ENCODE measurements around the gene TTLL3.
"Not testable (repeated sequence)": the region's sequence is repeated elsewhere in the genome, so short reads cannot be mapped to it uniquely, and the experiment has no call there.

TTLL3 gene

DNA sequence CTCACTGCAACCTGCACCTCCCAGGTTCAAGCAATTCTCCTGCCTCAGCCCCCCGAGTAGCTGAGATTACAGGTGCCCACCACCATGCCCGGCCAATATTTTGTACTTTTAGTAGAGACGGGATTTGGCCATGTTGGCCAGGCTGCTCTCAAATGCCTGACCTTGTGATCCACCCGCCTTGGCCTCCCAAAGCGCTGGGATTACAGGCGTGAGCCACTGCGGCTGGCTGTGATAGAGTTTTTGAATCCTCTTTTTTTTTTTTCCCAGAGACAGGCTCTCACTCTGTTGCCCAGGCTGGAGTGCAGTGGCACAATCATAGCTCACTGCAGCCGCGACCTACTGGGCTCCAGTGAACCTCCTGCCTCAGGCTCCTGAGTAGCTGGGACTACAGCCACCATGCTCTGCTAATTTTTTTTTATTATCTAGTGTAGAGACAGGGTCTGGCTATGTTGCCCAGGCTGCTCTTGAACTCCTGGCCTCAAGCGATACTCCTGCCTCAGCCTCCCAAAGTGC lies 55.1 kb downstream of the TTLL3 start:
- in situ Hi-C loops (cut with MboI; ENCODE audit: low sequenced_read_pairs), result not testable (repeated sequence)

DNA sequence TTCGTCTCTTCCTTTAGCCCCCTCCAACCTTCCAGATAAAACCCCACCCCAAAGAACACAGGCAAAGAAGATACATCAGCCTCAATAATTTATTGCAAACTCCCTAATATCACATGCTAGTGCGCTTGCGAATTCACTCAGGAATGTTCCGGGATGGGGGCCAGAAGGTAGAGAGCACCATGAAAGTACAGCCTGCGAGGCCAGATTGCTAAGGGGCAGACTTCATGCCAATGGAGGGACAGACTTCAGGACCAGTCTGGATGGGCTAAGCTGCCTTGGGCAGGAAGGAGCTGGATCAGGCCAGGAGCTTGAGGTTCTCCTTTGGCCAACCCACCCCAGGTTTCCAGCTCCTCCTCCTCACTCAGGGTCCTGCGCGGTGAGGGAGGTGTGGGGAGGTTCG lies 56.6 kb downstream of the TTLL3 start:
- in situ Hi-C loops (cut with MboI; ENCODE audit: low sequenced_read_pairs), result no loop called here

DNA sequence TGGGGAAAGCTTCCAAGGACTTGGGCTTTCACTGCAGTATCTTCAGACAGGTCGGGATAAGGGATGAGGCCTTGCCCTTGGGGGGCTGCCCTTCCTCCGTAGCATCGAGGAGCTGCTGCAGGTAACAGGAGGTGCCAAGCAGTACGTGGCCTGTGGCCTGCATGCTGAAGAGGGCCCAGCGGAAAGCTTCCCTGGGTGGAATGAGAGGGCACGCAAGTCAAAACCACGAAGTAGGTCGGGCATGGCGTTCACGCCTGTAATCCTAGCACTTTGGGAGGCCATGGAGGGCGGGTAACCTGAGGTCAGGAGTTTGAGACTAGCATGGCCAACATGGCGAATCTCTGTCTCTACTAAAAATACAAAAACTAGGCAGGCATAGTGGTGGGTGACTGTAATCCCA lies 57.0 kb downstream of the TTLL3 start:
- in situ Hi-C loops (cut with MboI; ENCODE audit: low sequenced_read_pairs), result no loop called here

DNA sequence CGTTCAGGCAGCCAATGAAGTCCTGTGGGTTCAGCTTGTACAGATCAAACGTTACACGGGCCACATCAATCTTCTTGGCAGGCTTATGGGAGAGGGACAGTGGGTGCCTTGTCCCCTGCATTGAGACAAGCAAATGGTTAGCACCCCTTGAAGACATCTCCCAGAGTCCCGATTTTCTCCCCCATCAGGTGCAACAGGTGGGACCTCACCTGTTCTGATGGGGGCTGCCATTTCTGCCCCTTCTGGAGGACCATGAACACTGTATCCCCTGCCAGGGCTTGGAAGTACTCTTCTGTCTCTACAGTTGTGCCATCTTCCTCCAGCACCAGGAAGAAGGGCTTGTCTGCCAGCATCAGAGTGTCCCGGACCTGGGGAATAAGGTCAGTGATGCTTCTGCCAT lies 59.9 kb downstream of the TTLL3 start:
- in situ Hi-C loops (cut with MboI; ENCODE audit: low sequenced_read_pairs), result no loop called here

DNA sequence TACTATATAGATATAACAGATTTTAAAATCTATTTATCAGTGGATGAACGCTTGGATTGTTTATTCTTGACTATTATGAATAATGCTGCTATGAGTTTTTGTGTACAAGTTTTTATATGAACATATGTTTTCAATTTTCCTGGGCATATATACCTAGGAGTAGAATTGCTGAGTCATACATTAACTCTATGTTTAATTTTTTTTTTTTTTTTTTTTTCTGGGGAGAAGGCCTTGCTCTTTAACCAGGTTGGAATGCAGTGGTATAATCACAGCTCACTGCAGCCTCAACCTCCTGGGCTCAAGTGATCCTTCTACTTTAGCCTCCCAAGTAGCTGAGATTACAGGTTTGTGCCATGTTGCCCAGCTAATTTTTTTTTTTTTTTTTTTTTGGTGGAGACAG lies 60.9 kb downstream of the TTLL3 start:
- in situ Hi-C loops (cut with MboI; ENCODE audit: low sequenced_read_pairs), result no loop called here

DNA sequence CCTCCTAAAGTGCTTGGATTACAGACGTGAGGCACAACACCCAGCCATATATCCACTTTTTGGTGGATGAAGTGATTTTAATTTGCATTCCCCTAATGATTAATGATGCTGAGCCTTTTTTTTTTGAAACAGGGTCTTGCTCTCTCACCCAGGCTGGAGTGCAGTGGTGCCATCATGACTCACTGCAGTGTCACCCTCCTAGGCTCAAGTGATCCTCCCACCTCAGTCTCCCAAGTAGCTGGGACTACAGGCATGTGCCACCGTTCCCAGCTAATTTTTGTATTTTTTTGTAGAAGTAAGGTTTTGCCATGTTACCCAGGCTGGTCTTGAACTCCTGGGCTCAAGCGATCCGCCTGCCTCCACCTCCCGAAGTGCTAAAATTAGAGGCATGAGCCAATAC lies 62.0 kb downstream of the TTLL3 start:
- in situ Hi-C loops (cut with MboI; ENCODE audit: low sequenced_read_pairs), result not testable (repeated sequence)

DNA sequence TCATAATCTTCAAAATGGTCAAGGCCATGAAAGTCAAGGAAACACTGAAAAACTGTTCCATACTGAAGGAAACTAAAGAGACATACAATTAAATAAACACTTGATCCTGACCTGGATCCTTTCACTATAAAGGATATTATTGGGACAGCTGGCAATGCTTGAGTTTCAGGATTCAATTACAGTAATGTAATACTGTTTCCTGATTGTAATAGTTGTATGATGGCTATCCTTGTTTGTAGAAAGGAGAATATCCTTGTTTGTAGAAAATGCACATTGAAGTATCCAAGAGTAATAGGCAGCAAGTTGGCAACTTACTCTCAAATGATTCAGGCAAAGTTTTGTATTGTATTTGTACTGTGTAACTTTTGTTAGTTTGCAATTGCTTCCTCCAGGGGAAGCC lies 65.4 kb downstream of the TTLL3 start:
- in situ Hi-C loops (cut with MboI; ENCODE audit: low sequenced_read_pairs), result no loop called here

DNA sequence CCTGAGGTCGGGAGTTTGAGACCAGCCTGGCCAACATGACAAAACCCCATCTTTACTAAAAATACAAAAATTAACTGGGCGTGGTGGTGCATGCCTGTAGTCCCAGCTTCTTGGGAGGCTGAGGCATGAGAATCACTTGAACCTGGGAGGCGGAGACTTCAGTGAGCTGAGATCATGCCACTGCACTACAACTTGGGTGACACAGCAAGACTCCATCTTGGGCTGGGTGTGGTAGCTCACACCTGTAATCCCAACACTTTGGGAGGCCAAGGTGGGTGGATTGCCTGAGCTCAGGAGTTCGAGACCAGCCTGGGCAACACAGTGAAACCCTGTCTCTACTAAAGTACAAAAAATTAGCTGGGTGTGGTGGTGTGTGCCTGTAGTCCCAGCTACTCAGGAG lies 66.2 kb downstream of the TTLL3 start:
- in situ Hi-C loops (cut with MboI; ENCODE audit: low sequenced_read_pairs), result not testable (repeated sequence)

DNA sequence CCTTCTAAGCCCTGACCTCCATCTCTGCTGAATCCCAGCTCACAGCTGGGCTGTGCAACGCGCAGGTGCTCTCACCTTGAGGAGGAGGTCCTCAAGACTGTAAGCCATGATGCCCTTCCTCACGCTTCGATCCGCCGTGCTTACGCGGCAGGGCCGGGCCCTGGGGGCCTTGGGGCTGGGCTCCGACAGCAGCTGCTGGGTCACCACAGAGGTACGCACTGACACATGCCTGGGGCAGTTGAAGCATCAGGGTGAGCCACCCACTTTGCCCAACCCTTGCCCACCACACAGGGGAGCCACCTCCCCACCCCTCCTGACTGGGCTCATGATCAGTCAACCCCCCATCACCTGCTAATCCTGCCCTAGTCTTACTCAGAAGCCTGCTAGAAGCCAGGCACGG lies 66.9 kb downstream of the TTLL3 start:
- in situ Hi-C loops (cut with MboI; ENCODE audit: low sequenced_read_pairs), result no loop called here

DNA sequence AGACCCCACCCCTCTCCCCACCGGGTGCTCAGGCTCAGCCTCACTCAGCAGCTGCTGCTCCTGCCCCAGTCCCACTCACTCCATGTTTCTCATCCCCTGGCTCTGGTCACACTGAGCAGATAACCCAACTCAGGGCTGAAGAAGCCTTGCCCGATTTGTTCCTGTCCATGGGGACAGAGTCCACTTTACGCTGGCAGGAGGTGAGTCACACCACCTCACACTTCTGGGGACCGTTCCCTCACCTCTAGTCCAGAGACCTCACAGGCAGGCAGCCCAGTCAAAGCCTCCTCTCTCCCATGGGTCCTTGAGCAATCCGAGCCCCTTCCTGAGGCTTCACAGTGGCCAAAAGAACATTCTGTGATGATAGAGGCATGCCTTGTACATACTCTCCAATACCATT lies 68.6 kb downstream of the TTLL3 start:
- in situ Hi-C loops (cut with MboI; ENCODE audit: low sequenced_read_pairs), result no loop called here

DNA sequence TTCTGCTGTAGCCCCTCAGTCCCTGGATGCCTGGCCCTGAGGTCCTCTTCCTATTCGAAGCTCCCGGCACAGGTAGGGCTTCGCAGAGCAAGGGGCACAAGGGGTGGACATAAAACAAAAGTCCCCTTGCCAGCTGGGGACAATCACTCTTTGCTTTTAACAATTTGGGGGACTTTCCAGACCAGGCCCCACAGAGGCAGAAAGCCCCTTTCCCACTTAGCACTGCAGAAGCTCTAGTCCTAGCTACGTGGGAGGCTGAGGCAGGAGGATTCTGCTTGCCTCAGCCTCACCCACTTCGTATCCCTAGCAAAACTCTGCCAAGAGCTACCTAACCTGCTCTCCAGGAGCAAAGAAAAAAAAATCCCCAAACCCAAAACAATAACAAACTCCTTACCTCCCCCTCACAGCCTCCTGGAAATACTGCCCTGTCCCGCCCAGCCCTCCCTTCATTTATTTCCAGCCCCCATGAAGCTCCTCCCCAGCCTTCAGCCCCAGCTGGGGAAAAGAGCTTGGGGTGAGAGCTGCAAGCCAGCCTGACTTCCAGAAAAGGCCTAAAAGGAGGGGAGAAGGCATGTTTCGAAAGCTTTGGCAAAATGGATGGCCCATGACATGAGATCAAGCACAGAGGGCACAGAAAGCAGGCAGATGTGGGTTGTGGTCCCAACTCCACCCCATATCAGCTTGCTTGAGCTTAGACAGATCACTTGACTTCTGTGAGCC lies 69.9 kb downstream of the TTLL3 start, which contains the start of gene CIDEC:
Gene CIDEC, minus strand, starts transcription at position 424 of the 720 bp plus-strand sequence. CDS start 1,767 bp downstream, outside the sequence.
- in situ Hi-C loops (cut with MboI; ENCODE audit: low sequenced_read_pairs), result no loop called here

DNA sequence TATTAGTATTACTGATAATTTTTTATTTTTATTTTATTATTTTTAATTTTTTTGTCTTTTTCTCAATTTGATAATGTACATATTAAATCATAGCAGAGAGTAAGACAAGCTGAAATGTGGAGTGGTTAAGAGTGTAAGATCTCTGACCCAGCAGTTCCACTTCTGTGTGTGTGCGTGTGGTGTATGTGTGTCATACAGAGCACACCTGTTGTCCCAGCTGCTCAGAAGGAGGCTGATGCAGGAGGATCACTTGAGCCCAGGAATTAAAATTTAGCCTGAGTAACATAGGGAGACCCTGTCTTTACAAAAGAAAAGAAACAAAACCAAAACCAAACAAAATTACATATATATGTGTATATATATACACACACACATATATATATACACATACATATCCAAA lies 71.4 kb downstream of the TTLL3 start:
- in situ Hi-C loops (cut with MboI; ENCODE audit: low sequenced_read_pairs), result no loop called here

DNA sequence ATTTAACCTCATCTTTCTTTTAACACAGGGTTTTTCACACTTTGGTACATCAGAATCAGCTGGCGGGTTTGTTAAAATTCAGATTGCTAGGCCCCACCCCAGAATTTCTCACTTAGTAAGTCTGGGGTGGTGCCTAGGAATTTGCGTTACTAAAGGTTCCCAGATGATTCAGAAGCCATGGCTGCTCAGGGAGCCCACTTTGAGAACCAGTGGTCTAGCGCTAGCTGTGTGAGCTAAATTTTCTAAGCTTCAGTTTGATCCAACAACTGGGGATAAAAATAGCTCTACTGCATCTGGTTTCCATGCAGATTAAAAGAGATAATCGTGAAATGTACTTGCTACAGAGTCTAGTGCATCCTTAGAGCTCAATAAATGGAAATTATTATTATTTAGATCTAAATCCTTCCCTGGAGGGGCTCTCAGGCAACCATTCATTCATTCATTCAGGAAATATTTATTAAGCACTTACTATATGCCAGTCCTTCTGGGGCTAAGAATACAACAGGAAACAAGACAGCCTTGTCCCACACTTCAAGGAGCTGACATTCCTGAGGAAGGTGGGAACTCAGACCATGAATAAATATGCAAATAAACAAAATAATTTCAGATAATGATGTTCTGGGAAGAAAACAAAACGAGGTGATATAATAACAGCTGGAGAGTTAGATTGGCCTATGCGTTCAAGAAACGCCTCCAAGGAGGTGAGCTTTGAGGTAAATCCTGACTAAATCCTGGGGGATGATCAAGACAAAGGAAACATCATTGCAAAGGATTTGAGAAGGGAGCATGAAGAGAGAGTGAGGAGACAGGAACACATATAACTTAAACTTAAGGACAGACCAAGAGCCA lies 73.9 kb downstream of the TTLL3 start:
- in situ Hi-C loops (cut with MboI; ENCODE audit: low sequenced_read_pairs), result no loop called here

DNA sequence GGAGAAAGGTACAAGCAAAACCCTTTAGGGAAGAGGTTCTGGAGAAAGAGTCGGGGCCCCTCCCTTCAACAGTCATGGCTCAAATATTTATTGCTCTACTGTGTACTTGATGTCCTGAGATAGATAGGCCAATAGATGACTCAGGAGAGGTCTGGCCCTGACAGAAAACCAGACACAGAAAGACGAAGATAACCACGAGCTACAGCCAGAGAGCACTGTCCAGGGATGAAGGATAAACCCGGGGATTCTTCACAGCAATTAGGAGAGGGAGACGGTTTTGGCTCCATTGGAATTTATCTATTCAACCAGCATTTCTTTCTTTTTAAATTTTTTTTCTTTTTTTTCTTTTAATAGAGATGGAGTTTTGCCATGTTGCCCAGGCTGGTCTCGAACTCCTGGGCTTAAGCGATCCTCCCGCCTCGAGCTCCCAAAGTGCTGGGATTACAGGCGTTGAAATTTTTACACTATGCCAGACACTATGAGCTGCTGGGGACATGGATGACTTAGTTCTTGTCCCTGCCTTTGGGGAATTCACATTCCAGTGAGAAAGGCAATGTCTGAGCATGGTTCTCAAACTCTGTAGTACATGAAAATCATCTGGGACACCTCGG lies 74.6 kb downstream of the TTLL3 start:
- in situ Hi-C loops (cut with MboI; ENCODE audit: low sequenced_read_pairs), result no loop called here
